ENCODE results near the gene MYO5A.

Gene MYO5A

DNA sequence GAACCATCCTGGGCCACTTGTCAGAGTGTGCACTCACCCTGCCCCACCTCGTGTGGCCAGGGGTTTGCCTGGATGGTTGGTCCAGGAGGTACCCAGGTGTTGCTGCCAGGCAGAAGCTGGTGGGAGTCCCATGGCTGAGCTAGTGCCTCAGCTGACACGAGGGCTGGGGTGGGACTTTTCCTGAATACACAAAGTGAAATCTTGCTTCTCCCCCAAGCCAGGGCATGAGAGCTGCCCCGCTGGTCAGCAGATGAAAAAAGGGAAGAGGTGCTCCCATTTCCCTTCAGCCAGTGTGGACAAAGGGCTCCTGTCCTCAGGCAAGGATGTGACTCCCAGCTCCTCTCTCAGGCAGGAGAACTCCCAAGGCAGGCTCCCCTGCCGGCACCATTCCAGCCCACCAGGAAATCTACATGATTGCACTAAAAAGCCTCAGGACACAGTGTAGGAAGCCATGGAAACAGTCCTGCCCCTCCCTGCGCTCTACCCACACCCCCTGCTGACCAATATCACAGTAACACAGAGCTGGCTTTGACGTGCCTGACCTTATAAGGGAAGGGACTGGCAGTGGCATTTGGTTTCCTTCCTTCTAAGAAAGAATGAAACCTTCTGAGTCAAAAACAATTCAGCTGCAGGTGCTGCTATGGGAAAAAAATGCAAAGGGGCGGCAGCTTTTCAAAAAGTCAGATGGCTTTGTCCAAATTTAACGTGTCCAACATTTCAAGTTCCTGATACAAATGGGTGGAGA is 267.0 kb downstream of the MYO5A start:
- H3K9ac ChIP-seq (ENCODE audit: low read length in 5 of 5): peak overlapping the region in 1 of 5 donors; percentile 14
- H3K27me3 ChIP-seq (ENCODE audit: control insufficient read depth in 5 of 5, insufficient read depth in 4 of 5, low read length in 5 of 5): no peaks in the 10 kb centered on the region
- no peaks in the 10 kb centered on the region for H3K9me3 ChIP-seq (ENCODE audit: control insufficient read depth in 5 of 5, low read length in 5 of 5)
- peaks cover 16 to 44% (median 38%) of the 10 kb centered on the region in 5 donors for H3K4me1 ChIP-seq (ENCODE audit: control insufficient read depth in 5 of 5, insufficient read depth in 5 of 5, low read length in 5 of 5)
- H3K36me3 ChIP-seq (ENCODE audit: control insufficient read depth in 5 of 5, insufficient read depth in 5 of 5, low read length in 5 of 5): peaks cover 0 to 11% (median 2%) of the 10 kb centered on the region in 5 donors
- peak overlapping the region; percentile 67 for H3K27ac ChIP-seq (ENCODE audit: low read depth, low read length)
- peak overlapping the region in 4 of 5 donors; percentile 0 to 45 (median 22) for H3K4me3 ChIP-seq (ENCODE audit: low read depth in 1 of 5, low read length in 5 of 5)

DNA sequence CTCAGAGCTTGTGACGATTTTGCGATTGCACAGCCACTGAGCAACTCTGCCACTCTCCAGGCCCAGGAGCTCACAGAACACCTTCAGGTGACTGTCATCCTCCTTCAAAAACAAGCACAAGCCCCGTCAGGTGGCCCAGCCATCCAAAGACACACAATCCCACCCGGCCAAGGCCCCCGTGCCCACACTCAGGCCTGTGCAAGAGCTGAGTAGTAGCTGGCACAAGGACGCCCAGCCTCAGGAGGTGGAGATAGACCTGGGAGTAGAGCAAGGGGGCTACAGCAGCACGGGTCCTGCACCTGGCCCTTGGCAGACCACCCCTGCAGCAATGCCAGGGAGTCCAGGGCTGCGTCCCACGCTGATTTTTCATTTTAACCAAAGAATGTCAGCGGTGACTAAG is 267.7 kb downstream of the MYO5A start:
- Histone ChIP-seq H3K9ac (ENCODE audit: low read length in 5 of 5) (no peak overlapping the region), H3K36me3 (ENCODE audit: control insufficient read depth in 5 of 5, insufficient read depth in 5 of 5, low read length in 5 of 5) (peaks cover 0 to 9% (median 2%) of the 10 kb centered on the region in 5 donors), H3K4me3 (ENCODE audit: low read depth in 1 of 5, low read length in 5 of 5) (no peak overlapping the region), H3K9me3 (ENCODE audit: control insufficient read depth in 5 of 5, low read length in 5 of 5) (no peaks in the 10 kb centered on the region), H3K4me1 (ENCODE audit: control insufficient read depth in 5 of 5, insufficient read depth in 5 of 5, low read length in 5 of 5) (peaks cover 16 to 47% (median 42%) of the 10 kb centered on the region in 5 donors), H3K27me3 (ENCODE audit: control insufficient read depth in 5 of 5, insufficient read depth in 4 of 5, low read length in 5 of 5) (no peaks in the 10 kb centered on the region), H3K27ac (ENCODE audit: low read depth, low read length) (no peak overlapping the region)

DNA sequence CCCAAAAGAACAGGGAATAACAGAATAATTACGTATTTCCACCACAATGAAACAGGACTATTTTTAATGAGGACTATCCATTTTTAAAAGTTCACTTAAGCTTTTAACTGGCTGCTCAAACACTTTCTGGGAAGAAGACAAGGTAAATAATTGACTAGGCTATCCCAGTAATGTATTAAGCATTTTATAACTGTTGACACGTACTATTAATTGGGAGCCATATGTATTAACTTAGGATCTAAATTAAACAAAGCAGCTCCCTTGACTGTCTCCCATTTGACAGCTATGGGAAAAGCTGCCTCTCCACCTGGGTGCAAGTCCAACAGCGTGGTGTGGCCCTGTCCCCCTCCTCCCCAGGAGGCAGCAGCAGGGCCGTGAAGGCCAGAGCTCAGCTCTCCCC is 269.2 kb downstream of the MYO5A start:
- no peaks in the 10 kb centered on the region for H3K9me3 ChIP-seq (ENCODE audit: control insufficient read depth in 5 of 5, low read length in 5 of 5)
- peaks cover 0 to 12% (median 0%) of the 10 kb centered on the region in 5 donors for H3K36me3 ChIP-seq (ENCODE audit: control insufficient read depth in 5 of 5, insufficient read depth in 5 of 5, low read length in 5 of 5)
- no peak overlapping the region for H3K27ac ChIP-seq (ENCODE audit: low read depth, low read length)
- H3K4me1 ChIP-seq (ENCODE audit: control insufficient read depth in 5 of 5, insufficient read depth in 5 of 5, low read length in 5 of 5): peaks cover 16 to 42% (median 34%) of the 10 kb centered on the region in 5 donors
- no peaks in the 10 kb centered on the region for H3K27me3 ChIP-seq (ENCODE audit: control insufficient read depth in 5 of 5, insufficient read depth in 4 of 5, low read length in 5 of 5)
- no peak overlapping the region for H3K9ac ChIP-seq (ENCODE audit: low read length in 5 of 5)
- no peak overlapping the region for H3K4me3 ChIP-seq (ENCODE audit: low read depth in 1 of 5, low read length in 5 of 5)

DNA sequence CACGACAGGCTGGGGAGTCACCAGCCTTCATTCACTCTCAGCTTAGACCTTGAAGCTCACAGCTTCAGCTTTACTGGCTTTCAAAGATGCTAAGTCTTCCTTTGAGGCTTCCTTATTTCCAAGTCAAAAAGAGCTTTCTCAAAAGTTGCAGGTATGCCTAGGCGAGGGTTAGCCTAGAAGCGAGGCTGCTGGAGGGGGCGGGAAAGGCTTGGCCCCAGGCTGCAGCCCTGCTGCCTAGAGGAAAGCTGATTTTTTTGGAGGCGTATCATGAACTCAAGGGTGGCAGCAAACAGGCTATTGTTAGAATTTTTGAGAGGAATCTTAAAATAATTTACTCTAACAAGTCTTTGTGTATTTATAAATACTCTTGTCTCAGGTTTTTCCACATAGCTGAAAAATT is 270.2 kb downstream of the MYO5A start:
- no peaks in the 10 kb centered on the region for H3K27me3 ChIP-seq (ENCODE audit: control insufficient read depth in 5 of 5, insufficient read depth in 4 of 5, low read length in 5 of 5)
- no peak overlapping the region for H3K9ac ChIP-seq (ENCODE audit: low read length in 5 of 5)
- no peak overlapping the region for H3K4me3 ChIP-seq (ENCODE audit: low read depth in 1 of 5, low read length in 5 of 5)
- no peak overlapping the region for H3K27ac ChIP-seq (ENCODE audit: low read depth, low read length)
- H3K9me3 ChIP-seq (ENCODE audit: control insufficient read depth in 5 of 5, low read length in 5 of 5): no peaks in the 10 kb centered on the region
- H3K4me1 ChIP-seq (ENCODE audit: control insufficient read depth in 5 of 5, insufficient read depth in 5 of 5, low read length in 5 of 5): peaks cover 16 to 40% (median 34%) of the 10 kb centered on the region in 5 donors
- H3K36me3 ChIP-seq (ENCODE audit: control insufficient read depth in 5 of 5, insufficient read depth in 5 of 5, low read length in 5 of 5): peaks cover 0 to 14% (median 0%) of the 10 kb centered on the region in 5 donors

DNA sequence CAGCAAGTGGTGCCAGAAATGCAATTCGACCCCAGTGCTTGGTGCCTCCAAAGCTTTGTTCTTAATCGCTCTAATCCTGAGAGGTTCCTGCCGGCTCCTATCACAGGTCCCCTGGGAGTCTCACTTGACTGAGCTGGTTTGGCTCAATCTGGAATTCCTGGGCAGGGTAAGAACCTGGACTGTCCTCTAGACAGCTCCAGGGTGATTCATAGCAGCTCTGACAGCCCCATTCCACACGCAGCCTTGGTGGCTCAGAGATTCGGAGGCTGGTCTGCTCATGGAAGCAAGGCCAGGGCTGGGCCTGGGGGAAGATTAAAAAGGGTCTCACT is 271.0 kb downstream of the MYO5A start:
- peaks cover 0 to 19% (median 0%) of the 10 kb centered on the region in 5 donors for H3K36me3 ChIP-seq (ENCODE audit: control insufficient read depth in 5 of 5, insufficient read depth in 5 of 5, low read length in 5 of 5)
- no peak overlapping the region for H3K9ac ChIP-seq (ENCODE audit: low read length in 5 of 5)
- peaks cover 12 to 34% (median 33%) of the 10 kb centered on the region in 5 donors for H3K4me1 ChIP-seq (ENCODE audit: control insufficient read depth in 5 of 5, insufficient read depth in 5 of 5, low read length in 5 of 5)
- no peaks in the 10 kb centered on the region for H3K9me3 ChIP-seq (ENCODE audit: control insufficient read depth in 5 of 5, low read length in 5 of 5)
- H3K27me3 ChIP-seq (ENCODE audit: control insufficient read depth in 5 of 5, insufficient read depth in 4 of 5, low read length in 5 of 5): no peaks in the 10 kb centered on the region
- H3K27ac ChIP-seq (ENCODE audit: low read depth, low read length): peak overlapping the region; percentile 19
- no peak overlapping the region for H3K4me3 ChIP-seq (ENCODE audit: low read depth in 1 of 5, low read length in 5 of 5)

Measured in subcutaneous abdominal adipose tissue (tissue), 5 donors.